Activated T-cell treated with anti-CD3 and anti-CD28 coated beads, Interleukin-2, amount 50 U/mL, for 72 hours (primary cell): ENCODE measurements around the gene ANTKMT. TPM values are rescaled to one million over a fixed set of nuclear protein-coding genes. Genes with fewer than 3 reads are reported as not detected.
A peak's percentile ranks its signal among the peaks of the same experiment; 100 is the strongest.

Experiments
- ATAC-seq, 2 donors: fragments of 150-1000 bp; cut with Tn5 transposase; replicated peaks in 1 of 2; 2 replicates each; pipeline ENCODE4 v1.10.0; 2021; ENCODE audit warnings: moderate library complexity in 2 of 2, mild to moderate bottlenecking in 1 of 2
- DNase-seq, 2 donors: peaks; one replicate each; pipeline ENCODE4 v3.0.0; 2021 to 2022; ENCODE audit warnings: mixed read lengths in 1 of 2
- H3K27ac Mint-ChIP-seq: one replicate; pipeline ENCODE4 v1.8.0; 2022; ENCODE audit warnings: mild to moderate bottlenecking, moderate library complexity, mixed read lengths
- H3K27me3 Mint-ChIP-seq: one replicate; pipeline ENCODE4 v1.8.0; 2022; ENCODE audit warnings: low read depth, mixed read lengths
- H3K36me3 Mint-ChIP-seq, 2 donors: one replicate each; pipeline ENCODE4 v1.8.0; 2022; ENCODE audit warnings: mixed read lengths in 2 of 2, mild to moderate bottlenecking in 1 of 2; ENCODE audit not compliant: insufficient read depth in 2 of 2
- H3K4me1 Mint-ChIP-seq: one replicate; pipeline ENCODE4 v1.8.0; 2022; ENCODE audit warnings: low read depth, mixed read lengths
- H3K4me3 Mint-ChIP-seq, 2 donors: one replicate each; pipeline ENCODE4 v1.8.0; 2022; ENCODE audit warnings: mild to moderate bottlenecking in 2 of 2, mixed read lengths in 2 of 2, moderate library complexity in 2 of 2
- H3K9me3 Mint-ChIP-seq, 2 donors: one replicate each; pipeline ENCODE4 v1.8.0; 2022; ENCODE audit warnings: mixed read lengths in 2 of 2
- total RNA-seq, 2 donors: library from RNA; stranded (reverse); gene quantifications; one replicate each; pipeline ENCODE4 v1.2.3, GENCODE V29; 2022

Gene ANTKMT
- total RNA-seq, 2 donors from 2014 or later, result 36.4 to 36.9 TPM

- no peak for ATAC-seq
- Mint-ChIP-seq H3K36me3 (no peaks in the 10 kb centered on the region), H3K4me3 (peak overlapping the region; percentile 17 to 70)
Observed at GRCh38 chr16:716768-717325, 4.1 kb upstream of the ANTKMT start.

GRCh38 chr16:717450-718245 lies 3.3 kb upstream of the ANTKMT start:
- Mint-ChIP-seq H3K27ac (no peak overlapping the region), H3K9me3 (no peaks in the 10 kb centered on the region), H3K27me3 (peaks cover 4% of the 10 kb centered on the region), H3K4me3 (no peak overlapping the region), H3K4me1 (peaks cover 28% of the 10 kb centered on the region), H3K36me3 (no peaks in the 10 kb centered on the region)
- ATAC-seq, result no peak
- no peak for DNase-seq

More at GRCh38 chr16:716768-717325, 4.1 kb upstream of the ANTKMT start:
- no peak for DNase-seq
- Mint-ChIP-seq H3K27me3 (peaks cover 7% of the 10 kb centered on the region), H3K27ac (no peak overlapping the region), H3K4me1 (peaks cover 28% of the 10 kb centered on the region), H3K9me3 (no peaks in the 10 kb centered on the region)

- H3K36me3 Mint-ChIP-seq, result no peaks in the 10 kb centered on the region
Observed at GRCh38 chr16:718389-718788, 2.6 kb upstream of the ANTKMT start.

GRCh38 chr16:718922-719321 lies 2.0 kb upstream of the ANTKMT start:
- ATAC-seq (no peak), DNase-seq (no peak)
- Mint-ChIP-seq H3K27ac (no peak overlapping the region), H3K27me3 (no peaks in the 10 kb centered on the region), H3K4me1 (peaks cover 29% of the 10 kb centered on the region), H3K9me3 (no peaks in the 10 kb centered on the region), H3K36me3 (no peaks in the 10 kb centered on the region), H3K4me3 (peak overlapping the region; percentile 87 to 91)

More at GRCh38 chr16:718389-718788, 2.6 kb upstream of the ANTKMT start:
- DNase-seq, result no peak
- H3K4me3 Mint-ChIP-seq, result no peak overlapping the region
- H3K27me3 Mint-ChIP-seq, result no peaks in the 10 kb centered on the region
- peaks cover 29% of the 10 kb centered on the region for H3K4me1 Mint-ChIP-seq
- no peak overlapping the region for H3K27ac Mint-ChIP-seq
- ATAC-seq, result no peak
- H3K9me3 Mint-ChIP-seq, result no peaks in the 10 kb centered on the region

- Mint-ChIP-seq H3K27me3 (no peaks in the 10 kb centered on the region), H3K36me3 (no peaks in the 10 kb centered on the region), H3K4me1 (peaks cover 29% of the 10 kb centered on the region), H3K27ac (no peak overlapping the region), H3K9me3 (no peaks in the 10 kb centered on the region), H3K4me3 (peak overlapping the region; percentile 87 to 91)
- DNase-seq, result no peak
- ATAC-seq, result no peak
Observed at GRCh38 chr16:719815-720446, 1.0 kb upstream of the ANTKMT start.

GRCh38 chr16:720447-720989 lies 428 bp upstream of the ANTKMT start:
- no peaks in the 10 kb centered on the region for H3K27me3 Mint-ChIP-seq
- H3K4me1 Mint-ChIP-seq, result peaks cover 29% of the 10 kb centered on the region
- DNase-seq, result peak; percentile 41 to 49
- no peaks in the 10 kb centered on the region for H3K9me3 Mint-ChIP-seq
- peak overlapping the region; percentile 87 to 91 for H3K4me3 Mint-ChIP-seq
- no peak overlapping the region for H3K27ac Mint-ChIP-seq
- H3K36me3 Mint-ChIP-seq, result no peaks in the 10 kb centered on the region
- peak; percentile 17 to 27 for ATAC-seq

- H3K4me1 Mint-ChIP-seq, result peaks cover 24% of the 10 kb centered on the region
- ATAC-seq (peak in 1 of 2 donors; percentile 4), DNase-seq (peak in 1 of 2 donors; percentile 36)
- peak overlapping the region; percentile 79 to 87 for H3K4me3 Mint-ChIP-seq
- no peaks in the 10 kb centered on the region for H3K9me3 Mint-ChIP-seq
- no peaks in the 10 kb centered on the region for H3K36me3 Mint-ChIP-seq
- no peak overlapping the region for H3K27ac Mint-ChIP-seq
- H3K27me3 Mint-ChIP-seq, result no peaks in the 10 kb centered on the region
Observed at GRCh38 chr16:721765-722540, 1.0 kb downstream of the ANTKMT start.

GRCh38 chr16:722835-723633 lies 2.1 kb downstream of the ANTKMT start:
- Mint-ChIP-seq H3K36me3 (no peaks in the 10 kb centered on the region), H3K27ac (no peak overlapping the region), H3K4me3 (peak overlapping the region; percentile 79 to 87), H3K4me1 (peaks cover 24% of the 10 kb centered on the region), H3K27me3 (no peaks in the 10 kb centered on the region), H3K9me3 (no peaks in the 10 kb centered on the region)
- ATAC-seq (no peak), DNase-seq (no peak)

- Mint-ChIP-seq H3K9me3 (no peaks in the 10 kb centered on the region), H3K4me3 (no peak overlapping the region), H3K4me1 (peaks cover 22% of the 10 kb centered on the region), H3K27me3 (no peaks in the 10 kb centered on the region), H3K36me3 (no peaks in the 10 kb centered on the region), H3K27ac (no peak overlapping the region)
- ATAC-seq (no peak), DNase-seq (no peak)
Observed at GRCh38 chr16:723695-724094, 2.7 kb downstream of the ANTKMT start.

- Mint-ChIP-seq H3K27me3 (no peaks in the 10 kb centered on the region), H3K27ac (no peak overlapping the region), H3K4me3 (no peak overlapping the region), H3K9me3 (no peaks in the 10 kb centered on the region), H3K4me1 (peaks cover 15% of the 10 kb centered on the region), H3K36me3 (no peaks in the 10 kb centered on the region)
- DNase-seq (no peak), ATAC-seq (no peak)
Observed at GRCh38 chr16:724188-725040, 3.5 kb downstream of the ANTKMT start.

- ATAC-seq, result no peak
- H3K36me3 Mint-ChIP-seq, result no peaks in the 10 kb centered on the region
- no peaks in the 10 kb centered on the region for H3K27me3 Mint-ChIP-seq
- no peak overlapping the region for H3K4me3 Mint-ChIP-seq
- no peak for DNase-seq
- no peak overlapping the region for H3K27ac Mint-ChIP-seq
- H3K9me3 Mint-ChIP-seq, result no peaks in the 10 kb centered on the region
- H3K4me1 Mint-ChIP-seq, result peaks cover 10% of the 10 kb centered on the region
Observed at GRCh38 chr16:725041-725376, 4.1 kb downstream of the ANTKMT start.
